HuH-7.5 (cell line): Measurements from ENCODE around the gene KCNIP3.

ENCODE experiments used
- DNase-seq: peaks from one replicate; pipeline ENCODE4 v3.0.0; 2011; ENCODE audit warnings: low spot score

Gene KCNIP3

DNA sequence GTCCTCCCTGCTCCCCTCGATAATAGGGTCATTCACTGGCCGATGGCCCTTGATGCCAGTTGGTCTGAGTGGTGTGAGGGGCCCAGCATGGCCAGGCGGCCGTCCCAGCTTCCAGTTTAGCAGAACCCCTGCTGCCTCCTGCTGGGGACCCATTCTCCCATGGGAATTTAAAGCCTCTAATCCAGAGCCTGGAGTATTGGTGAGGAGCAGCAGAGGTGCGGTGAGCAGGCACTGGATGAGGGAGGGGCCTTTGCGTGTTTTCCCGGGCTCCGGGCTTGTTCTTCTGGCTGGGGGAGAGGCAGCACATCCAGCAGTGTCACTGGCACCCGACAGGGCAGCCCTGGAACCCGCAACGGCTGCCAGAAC lies 17.4 kb downstream of the KCNIP3 start:
- DNase-seq, result no peak

GRCh38 chr2:95314964-95315611 lies 17.9 kb downstream of the KCNIP3 start:
- DNase-seq, result peak; percentile 81

GRCh38 chr2:95315801-95316411 lies 18.8 kb downstream of the KCNIP3 start:
- DNase-seq, result no peak

DNA sequence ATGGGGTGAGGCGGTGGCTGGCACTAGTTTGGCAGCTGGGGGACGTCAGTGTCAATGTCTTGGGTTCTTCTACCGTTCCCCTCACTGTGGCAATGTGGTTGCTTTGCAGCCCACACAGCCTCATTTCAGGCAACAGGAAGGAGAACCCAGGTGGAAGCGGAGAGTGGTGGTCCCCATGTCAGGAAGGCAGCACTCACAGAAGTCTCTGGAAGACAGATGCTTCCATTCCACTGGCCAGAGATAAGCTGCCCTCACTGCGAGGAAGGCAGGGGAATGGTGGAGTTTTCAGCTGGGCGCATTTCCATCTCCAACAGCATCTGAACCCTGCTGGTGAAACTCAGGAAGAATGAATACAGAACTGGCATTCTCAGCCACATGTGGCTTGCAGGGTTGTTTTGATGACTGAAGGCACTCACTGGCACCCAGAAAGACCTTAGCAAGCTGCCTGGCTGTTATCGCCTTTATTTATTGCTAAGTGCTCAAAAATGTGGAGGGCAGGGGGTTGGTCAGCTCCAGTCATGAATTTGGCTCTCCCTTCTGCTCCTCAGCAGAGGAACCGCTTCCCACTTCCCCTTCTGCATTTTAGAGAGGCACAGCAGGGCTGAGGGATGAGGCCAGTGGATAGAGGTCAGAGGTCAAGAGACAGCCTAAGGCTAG lies 19.4 kb downstream of the KCNIP3 start:
- no peak for DNase-seq

GRCh38 chr2:95317123-95317500 lies 20.0 kb downstream of the KCNIP3 start:
- no peak for DNase-seq

DNA sequence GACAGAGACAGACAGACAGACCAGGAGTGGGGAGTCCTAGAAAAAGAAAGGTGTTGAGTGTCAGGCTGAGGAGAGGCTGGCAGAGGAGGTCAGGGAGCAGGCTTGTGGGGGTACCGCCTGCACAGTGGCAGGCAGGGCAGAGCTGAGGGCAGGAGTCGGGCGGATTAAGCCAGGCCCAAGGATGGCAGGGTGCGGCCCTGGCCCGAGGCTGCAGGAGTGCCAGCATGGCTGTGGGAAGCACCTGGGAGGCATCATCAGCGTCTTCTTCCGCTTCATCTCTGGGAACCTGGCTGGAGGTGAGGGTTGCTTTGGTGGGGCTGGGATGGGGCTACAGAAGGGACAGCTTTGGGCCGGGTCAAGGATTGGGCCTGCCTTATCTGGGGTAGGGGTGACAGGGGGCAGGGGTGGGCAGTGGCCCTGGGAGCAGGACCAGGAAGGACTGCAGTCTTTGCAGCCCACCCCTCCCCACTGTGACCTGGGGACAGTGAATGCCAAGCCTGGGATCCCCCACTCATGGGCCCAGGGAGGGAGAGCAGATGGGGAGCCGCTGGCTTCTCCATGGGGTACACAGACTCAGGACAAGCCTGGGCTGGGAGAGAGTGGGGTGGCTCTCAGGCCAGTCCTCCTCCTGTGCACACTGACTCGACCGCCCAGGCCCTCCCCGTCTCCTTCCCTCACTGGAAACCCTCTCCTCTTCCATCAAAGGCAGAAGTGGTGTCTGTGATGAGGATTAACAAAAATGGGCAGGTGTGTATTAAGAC lies 20.7 kb downstream of the KCNIP3 start:
- DNase-seq, result no peak

- no peak for DNase-seq
Observed at GRCh38 chr2:95318431-95319220, 21.5 kb downstream of the KCNIP3 start.

DNA sequence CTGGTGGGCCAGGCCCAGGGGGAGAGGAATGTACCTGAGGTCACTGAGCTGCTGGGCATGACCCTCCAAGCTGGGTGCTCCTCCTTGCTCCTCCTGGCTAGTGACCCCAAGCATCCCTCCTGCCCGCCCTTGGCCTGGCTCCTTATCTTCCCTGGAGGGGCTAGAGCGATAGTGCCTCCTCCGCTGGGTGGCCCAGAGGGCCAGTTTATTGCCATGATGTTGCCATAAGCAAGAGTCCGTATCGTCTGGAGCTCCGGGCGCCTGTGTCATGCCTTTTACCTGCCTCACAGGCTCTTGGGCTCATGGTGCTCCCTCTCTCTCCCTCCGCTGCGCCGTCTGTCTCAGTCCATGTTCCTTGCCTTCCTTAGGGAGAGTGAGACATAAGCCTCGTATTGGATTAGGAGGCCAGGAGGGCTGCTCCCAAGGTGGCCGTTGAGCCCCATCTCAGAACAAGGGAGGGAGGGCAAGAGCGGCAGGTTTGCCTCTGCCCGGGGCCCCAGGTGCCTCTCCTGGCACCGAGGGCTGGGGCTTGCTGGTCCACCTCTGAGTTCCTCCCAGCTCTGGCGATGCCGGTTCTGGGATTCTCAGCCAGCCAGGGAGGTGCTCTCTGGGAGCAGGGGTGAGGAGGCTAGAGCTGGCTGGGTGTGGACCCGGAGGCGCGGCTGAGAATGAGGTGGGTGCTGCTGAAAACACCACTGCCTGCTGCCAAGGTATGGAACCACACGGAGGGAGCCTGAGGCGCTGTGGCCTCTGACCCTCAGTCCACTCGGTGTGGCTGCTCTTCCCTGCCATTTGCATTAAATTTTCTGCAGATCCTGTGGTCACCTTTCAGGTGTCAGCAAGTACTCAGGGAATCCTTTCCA lies 22.6 kb downstream of the KCNIP3 start:
- no peak for DNase-seq

DNA sequence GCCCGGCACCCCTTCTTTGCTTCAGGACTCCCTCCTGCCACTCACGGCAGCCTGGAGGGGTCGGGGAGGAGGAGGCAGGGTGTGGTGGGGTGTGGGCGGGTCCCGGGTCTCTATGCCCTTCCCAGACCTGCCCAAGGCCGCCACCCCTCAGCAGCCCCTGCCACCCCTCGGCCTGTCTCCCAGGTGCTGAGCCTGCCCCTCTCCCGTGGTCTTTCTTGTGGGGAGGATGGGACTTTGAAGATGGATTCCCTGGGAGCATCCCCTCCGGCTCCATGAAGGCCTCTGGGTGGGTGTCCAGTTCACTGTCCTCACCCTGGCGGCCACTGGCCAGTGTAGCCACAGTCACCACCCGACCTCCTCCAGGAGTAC lies 23.2 kb downstream of the KCNIP3 start:
- DNase-seq, result no peak

- DNase-seq, result no peak
Observed at GRCh38 chr2:95320986-95321767, 24.0 kb downstream of the KCNIP3 start.

DNA sequence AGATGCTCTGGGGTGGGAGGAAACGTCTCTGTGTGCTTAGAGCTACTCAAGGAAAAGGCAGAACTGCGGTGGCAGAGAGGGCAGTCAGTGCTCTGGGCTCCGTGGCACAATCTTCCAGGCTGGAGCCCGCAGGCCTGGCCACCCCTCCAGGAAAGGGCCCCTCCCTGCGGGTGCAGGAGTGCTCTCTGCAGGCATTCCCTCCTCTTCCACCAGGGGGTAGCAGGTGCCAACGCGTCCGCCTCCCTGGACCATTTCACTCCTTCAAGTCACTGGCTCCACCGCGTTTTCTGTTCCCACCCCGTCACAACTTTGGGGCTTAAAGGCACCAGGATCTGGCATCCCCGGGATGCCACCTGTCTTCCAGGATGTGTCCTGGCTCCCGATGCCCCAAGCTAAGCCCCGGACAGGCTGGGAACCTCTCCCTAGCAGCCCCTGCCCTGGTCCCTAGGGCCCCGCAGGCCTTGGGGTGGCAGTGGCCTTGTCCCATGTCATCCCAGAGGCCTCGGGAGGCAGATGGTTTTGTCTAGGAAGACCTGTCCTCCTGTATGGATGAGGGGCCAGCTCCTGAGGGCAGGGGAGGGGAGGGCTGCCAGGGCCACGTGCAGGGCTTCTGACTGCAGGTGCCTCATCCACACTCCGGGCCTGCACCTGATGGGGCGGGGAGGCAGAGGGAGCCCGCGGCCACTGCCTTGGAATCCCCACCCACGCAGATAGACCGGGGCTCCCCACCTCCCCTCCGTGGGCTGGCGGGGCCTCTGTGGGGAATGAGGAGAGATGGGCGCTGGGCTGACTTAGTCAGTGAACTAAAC lies 26.4 kb downstream of the KCNIP3 start:
- peak; percentile 53 for DNase-seq

GRCh38 chr2:95325026-95325425 lies 27.9 kb downstream of the KCNIP3 start:
- DNase-seq, result no peak

DNA sequence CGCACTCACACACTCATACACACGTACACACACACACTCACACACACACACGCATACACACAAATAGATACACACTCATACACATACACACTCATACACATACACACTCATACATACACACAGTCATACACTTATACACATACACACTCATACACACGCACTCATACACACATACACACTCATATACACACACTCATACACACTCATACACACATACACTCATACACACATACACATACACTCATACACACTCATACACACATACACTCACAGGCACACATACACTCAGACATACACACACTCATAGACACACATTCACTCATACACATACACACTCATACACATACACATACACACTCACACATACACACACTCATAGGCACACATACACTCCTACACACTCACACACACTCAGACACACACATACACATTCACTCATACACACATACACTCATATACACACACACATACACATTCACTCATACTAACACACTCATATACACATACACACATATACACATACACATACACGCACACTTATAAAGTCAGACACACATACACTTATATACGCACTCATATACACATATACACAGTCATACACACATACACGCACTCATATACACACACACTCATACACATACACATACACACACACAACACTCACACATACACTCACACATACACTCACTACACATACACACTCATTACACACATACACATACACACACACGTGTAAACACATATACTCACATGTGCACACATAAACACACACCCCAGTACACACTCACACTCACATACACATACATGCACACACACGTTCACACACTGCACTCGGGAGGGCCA lies 28.7 kb downstream of the KCNIP3 start:
- DNase-seq, result no peak

- no peak for DNase-seq
Observed at GRCh38 chr2:95326433-95327140, 29.4 kb downstream of the KCNIP3 start.

GRCh38 chr2:95327861-95328260 lies 30.7 kb downstream of the KCNIP3 start:
- no peak for DNase-seq

GRCh38 chr2:95328358-95329125 lies 31.4 kb downstream of the KCNIP3 start:
- no peak for DNase-seq

GRCh38 chr2:95329401-95329800 lies 32.3 kb downstream of the KCNIP3 start:
- DNase-seq, result no peak
